ENCODE data around the gene SH2B3. TPM values are rescaled to one million over a fixed set of nuclear protein-coding genes. Genes with fewer than 3 reads are reported as not detected.

The SH2B3 gene
- total RNA-seq, 1 experiment from 2014 or later: 6.5 TPM

- Histone ChIP-seq H3K27me3 (ENCODE audit: insufficient read depth, low read depth) (no peaks in the 10 kb centered on the region), H3K79me2 (ENCODE audit: low read depth) (0 out of 2 replicates have a peak, but pooled peaks cover 2% of the 10 kb centered on the region), H3K36me3 (ENCODE audit: low read depth) (no peaks in the 10 kb centered on the region), H3K4me3 (no peak overlapping the region), H3K4me1 (replicated peaks; ENCODE audit: insufficient read depth) (peaks cover 45% of the 10 kb centered on the region), H2AFZ (no peak overlapping the region), H3K9me3 (ENCODE audit: insufficient read depth, low read depth) (no peaks in the 10 kb centered on the region), H3K27ac (no peak overlapping the region), H3K4me2 (0 out of 2 replicates have a peak overlapping the region, but pooled peaks have one; percentile 71), H4K20me1 (ENCODE audit: insufficient read depth) (no peaks in the 10 kb centered on the region), H3K9me2 (ENCODE audit: insufficient read depth) (no peaks in the 10 kb centered on the region), H3F3A (ENCODE audit: insufficient read depth, low read depth) (peaks cover 35% of the 10 kb centered on the region)
- TSS peak; percentile 13 for BruUV-seq (replicated peaks)
- no peak for TF ChIP-seq EZH2 (IDR thresholded peaks at IDR 0.05; ENCODE audit: low read depth)
- no peak for TF ChIP-seq CTCF (conservative IDR thresholded peaks at IDR 0.05)
- ChIA-PET POLR2A (ENCODE audit: unreplicated experiment) (no interaction called here), CTCF (no interaction called here)
- no peak for DNase-seq
- intact Hi-C loops (cut with micrococcal nuclease; ENCODE audit: unreplicated experiment): loop anchor here (5.0 kb wide), 1 partner anchor 37 kb away; no protein-coding TSS in a partner anchor
These were observed 45.3 kb upstream of the SH2B3 start for GRCh38 chr12:111360325-111360930.

- Histone ChIP-seq H3F3A (ENCODE audit: insufficient read depth, low read depth) (peaks cover 35% of the 10 kb centered on the region), H3K4me1 (replicated peaks; ENCODE audit: insufficient read depth) (peaks cover 45% of the 10 kb centered on the region), H2AFZ (no peak overlapping the region; the same call in 1 of the 2 replicates), H3K4me3 (no peak overlapping the region; the same call in 1 of the 2 replicates), H4K20me1 (ENCODE audit: insufficient read depth) (no peaks in the 10 kb centered on the region), H3K27ac (peak overlapping the region; percentile 62), H3K27me3 (ENCODE audit: insufficient read depth, low read depth) (no peaks in the 10 kb centered on the region), H3K9me2 (ENCODE audit: insufficient read depth) (no peaks in the 10 kb centered on the region), H3K79me2 (ENCODE audit: low read depth) (peaks cover 6% of the 10 kb centered on the region; the same call in 1 of the 2 replicates), H3K4me2 (peak overlapping the region; percentile 71), H3K9me3 (ENCODE audit: insufficient read depth, low read depth) (no peaks in the 10 kb centered on the region), H3K36me3 (ENCODE audit: low read depth) (no peaks in the 10 kb centered on the region)
- no peak for DNase-seq
- ChIA-PET POLR2A (ENCODE audit: unreplicated experiment) (no interaction called here), CTCF (no interaction called here)
- no TSS peak for BruUV-seq (replicated peaks)
- no peak for TF ChIP-seq EZH2 (IDR thresholded peaks at IDR 0.05; ENCODE audit: low read depth)
- TF ChIP-seq CTCF (conservative IDR thresholded peaks at IDR 0.05): no peak
- intact Hi-C loops (cut with micrococcal nuclease; ENCODE audit: unreplicated experiment): loop anchor here (5.0 kb wide), 1 partner anchor 36 kb away; no protein-coding TSS in a partner anchor
These were observed 44.5 kb upstream of the SH2B3 start for GRCh38 chr12:111361073-111361716.

- BruUV-seq (replicated peaks): no TSS peak
- peak; percentile 85 to 90 for DNase-seq
- Histone ChIP-seq H3K27me3 (ENCODE audit: insufficient read depth, low read depth) (no peaks in the 10 kb centered on the region), H3K9me2 (ENCODE audit: insufficient read depth) (no peaks in the 10 kb centered on the region), H3K9me3 (ENCODE audit: insufficient read depth, low read depth) (no peaks in the 10 kb centered on the region), H3F3A (ENCODE audit: insufficient read depth, low read depth) (peaks cover 35% of the 10 kb centered on the region), H3K36me3 (ENCODE audit: low read depth) (no peaks in the 10 kb centered on the region), H3K79me2 (ENCODE audit: low read depth) (peaks cover 12% of the 10 kb centered on the region; the same call in 1 of the 2 replicates), H2AFZ (peak overlapping the region; percentile 23; the same call in 1 of the 2 replicates), H3K27ac (peak overlapping the region; percentile 62), H4K20me1 (ENCODE audit: insufficient read depth) (no peaks in the 10 kb centered on the region), H3K4me2 (peak overlapping the region; percentile 71), H3K4me1 (replicated peaks; ENCODE audit: insufficient read depth) (peaks cover 46% of the 10 kb centered on the region), H3K4me3 (no peak overlapping the region)
- intact Hi-C loops (cut with micrococcal nuclease; ENCODE audit: unreplicated experiment): loop anchor here (5.0 kb wide), 1 partner anchor 35 kb away; no protein-coding TSS in a partner anchor
- no peak for TF ChIP-seq CTCF (conservative IDR thresholded peaks at IDR 0.05)
- TF ChIP-seq EZH2 (IDR thresholded peaks at IDR 0.05; ENCODE audit: low read depth): no peak
- ChIA-PET POLR2A (ENCODE audit: unreplicated experiment) (no interaction called here), CTCF (interaction anchor here (0.6 kb wide), 1 partner anchor 44 kb away, joined by 6 read pairs; no protein-coding TSS in a partner anchor)
These were observed 43.8 kb upstream of the SH2B3 start for GRCh38 chr12:111361717-111362576.
